K562 (cell line): ENCODE results near the gene PPP3CB. TPM values are rescaled to one million over a fixed set of nuclear protein-coding genes. Genes with fewer than 3 reads are reported as not detected.

Experiments used
- ARNT ChIP-seq, 2 experiments: fragments of 450-650 bp; IDR thresholded peaks; 2 replicates each; pipeline ENCODE4 v1.6.1; 2016; ENCODE audit warnings: mild to moderate bottlenecking in 1 of 2
- BMI1 ChIP-seq: fragments of 150-350 bp; IDR thresholded peaks from 2 replicates; pipeline ENCODE4 v1.6.1; 2014; ENCODE audit warnings: low read length
- BRD9 ChIP-seq: fragments of 450-650 bp; IDR thresholded peaks from 2 replicates; pipeline ENCODE4 v1.6.1; 2018; ENCODE audit warnings: low read depth; ENCODE audit not compliant: partially characterized antibody
- CREM ChIP-seq: IDR thresholded peaks from 2 replicates; pipeline ENCODE4 v1.6.1; 2014; ENCODE audit warnings: antibody characterized with exemption, low read depth
- CXXC5 ChIP-seq: fragments of 250-450 bp; sonication (Bioruptor Pico); IDR thresholded peaks from 2 replicates; pipeline ENCODE4 v1.8.0; 2022; ENCODE audit warnings: inconsistent platforms, mild to moderate bottlenecking, moderate library complexity
- E2F5 ChIP-seq: sonication (generic); formaldehyde crosslinking; IDR thresholded peaks from 2 replicates; pipeline ENCODE4 v1.8.0; 2022; ENCODE audit warnings: mild to moderate bottlenecking, missing genetic modification reagents
- ELF1 ChIP-seq: fragments of 200-800 bp; sonication (Bioruptor generic); IDR thresholded peaks from 2 replicates; pipeline ENCODE4 v1.6.1; 2016; ENCODE audit warnings: missing genetic modification characterization, missing compliant biosample characterization
- GATAD2B ChIP-seq: fragments of 450-650 bp; IDR thresholded peaks from 2 replicates; pipeline ENCODE4 v1.6.1; 2017; ENCODE audit warnings: mild to moderate bottlenecking, borderline replicate concordance
- KLF6 ChIP-seq: fragments of 250-450 bp; sonication (Bioruptor Pico); IDR thresholded peaks from 2 replicates; pipeline ENCODE4 v1.4.0; 2020; ENCODE audit warnings: mild to moderate bottlenecking, moderate library complexity, borderline replicate concordance
- MAFG ChIP-seq: fragments of 450-650 bp; conservative IDR thresholded peaks from 2 replicates; pipeline ENCODE4 v1.6.1; 2016; ENCODE audit warnings: missing genetic modification characterization, missing compliant biosample characterization
- MYC ChIP-seq, 2 experiments: fragments of 250-450 bp in 1 of 2; sonication (Bioruptor Pico) in 1 of 2; IDR thresholded peaks; 2 replicates each; pipeline versions ENCODE4 v1.5.1 to v1.6.1; 2012 to 2021; ENCODE audit warnings: low read depth in 2 of 2, borderline replicate concordance in 1 of 2, improper control_type of control experiment in 1 of 2, low read length in 1 of 2, mild to moderate bottlenecking in 1 of 2, moderate library complexity in 1 of 2
- RCOR1 ChIP-seq, 2 experiments: IDR thresholded peaks; 2 replicates each; pipeline ENCODE4 v1.6.1; 2012; ENCODE audit warnings: low read depth in 2 of 2, low read length in 2 of 2, borderline replicate concordance in 1 of 2, improper control_type of control experiment in 1 of 2
- SP1 ChIP-seq: sonication (generic); formaldehyde crosslinking; IDR thresholded peaks from 2 replicates; pipeline ENCODE4 v1.8.1; 2022; ENCODE audit warnings: mild to moderate bottlenecking, missing genetic modification reagents
- TGIF2 ChIP-seq: sonication (generic); formaldehyde crosslinking; IDR thresholded peaks from 2 replicates; pipeline ENCODE4 v1.8.1; 2022; ENCODE audit warnings: mild to moderate bottlenecking, missing genetic modification reagents, moderate library complexity
- ZBTB40 ChIP-seq, 2 experiments: fragments of 450-650 bp in 1 of 2; sonication (generic) in 1 of 2; formaldehyde crosslinking in 1 of 2; IDR thresholded peaks; 2 replicates each; pipeline versions ENCODE4 v1.7.1 to v1.9.0; 2016 to 2022; ENCODE audit warnings: inconsistent platforms in 1 of 2, mild to moderate bottlenecking in 1 of 2, missing genetic modification reagents in 1 of 2
- ZNF766 ChIP-seq: fragments of 200-800 bp; sonication (Bioruptor generic); conservative IDR thresholded peaks from 2 replicates; pipeline ENCODE4 v1.6.1; 2016; ENCODE audit warnings: missing genetic modification characterization, missing compliant biosample characterization
- polyA plus RNA-seq, 8 experiments: library from polyadenylated mRNA; depleted of rRNA in 4 of 8; stranded (reverse) in 5 of 8; unstranded in 3 of 8; fragments of >200 nt; fragmentation: Nextera tagmentation in 2 of 8; fragmentation: Illumina TruSeq in 1 of 8; extraction: Ambion mirVana in 2 of 8; extraction: Trizol in 1 of 8; gene quantifications; 2 replicates each; pipeline versions ENCODE4 v1.2.1 to v1.2.3, GENCODE V29; 2011 to 2014; ENCODE audit warnings: inconsistent platforms in 1 of 8, missing spikeins in 1 of 8
- total RNA-seq, 7 experiments: library from RNA; depleted of rRNA in 6 of 7; stranded (reverse); fragments of >200 nt in 6 of 7; fragmentation: Illumina TruSeq in 2 of 7; extraction: Trizol in 2 of 7; gene quantifications; 2 replicates each; pipeline versions ENCODE4 v1.2.1 to v1.2.3, GENCODE V29; 2011 to 2021; ENCODE audit warnings: low replicate concordance in 1 of 7
- TF ChIP-seq, protein P1 (sequence below): sonication (generic); formaldehyde crosslinking; IDR thresholded peaks from 2 replicates; pipeline ENCODE4 v1.5.0; 2020; ENCODE audit warnings: missing genetic modification reagents

Gene PPP3CB
- total and polyA plus RNA-seq, 9 of the 15 experiments (the other 6 are each of a cell fraction or from before 2014, with no cell fraction given), result 9.6 to 27.6 (median 17.8) TPM

GRCh38 chr10:73456187-73456890 lies 39.5 kb downstream of the PPP3CB start (continued):
- TF ChIP-seq ZBTB40 (IDR thresholded peaks at IDR 0.05) (peak; percentile 27; the same call in 1 of the 2 replicates), ZBTB40 (CRISPR knock-in tag; IDR thresholded peaks at IDR 0.05) (no peak), GATAD2B (peak; percentile 96), CREM (peak; percentile 82), ARNT (IDR thresholded peaks at IDR 0.05) (peak; percentile 99), BRD9 (peak; percentile 47), E2F5 (CRISPR knock-in tag) (no peak), BMI1 (0 out of 2 replicates have a peak, but pooled peaks have one; percentile 24), MYC (IDR thresholded peaks at IDR 0.05; ENCODE audit: low read depth, low read length) (peak; percentile 66; the same call in 1 of the 2 replicates), MYC (CRISPR knock-in tag; IDR thresholded peaks at IDR 0.05; ENCODE audit: borderline replicate concordance, low read depth) (no peak), KLF6 (CRISPR knock-in tag) (peak; percentile 7; the same call in 1 of the 2 replicates), ZNF766 (CRISPR knock-in tag) (peak; percentile 98), CXXC5 (CRISPR knock-in tag) (peak; percentile 71), ELF1 (no peak), TGIF2 (CRISPR knock-in tag) (no peak), MAFG (tag) (peak; percentile 73), RCOR1 (IDR thresholded peaks at IDR 0.05; ENCODE audit: borderline replicate concordance in 1 of 2, low read depth in 2 of 2, low read length in 2 of 2) (peak; percentile 96 to 99), SP1 (CRISPR knock-in tag) (peak; percentile 41; the same call in 1 of the 2 replicates)
- TF ChIP-seq, protein P1, sequence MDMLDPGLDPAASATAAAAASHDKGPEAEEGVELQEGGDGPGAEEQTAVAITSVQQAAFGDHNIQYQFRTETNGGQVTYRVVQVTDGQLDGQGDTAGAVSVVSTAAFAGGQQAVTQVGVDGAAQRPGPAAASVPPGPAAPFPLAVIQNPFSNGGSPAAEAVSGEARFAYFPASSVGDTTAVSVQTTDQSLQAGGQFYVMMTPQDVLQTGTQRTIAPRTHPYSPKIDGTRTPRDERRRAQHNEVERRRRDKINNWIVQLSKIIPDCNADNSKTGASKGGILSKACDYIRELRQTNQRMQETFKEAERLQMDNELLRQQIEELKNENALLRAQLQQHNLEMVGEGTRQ, result no peak
